Diencephalon (tissue), 1 donor: ENCODE results near the gene GRIN3B. TPM values are rescaled to one million over a fixed set of nuclear protein-coding genes. Genes with fewer than 3 reads are reported as not detected.

ENCODE experiments used
- small RNA-seq: library from RNA; depleted of rRNA; stranded (forward); fragments of <200 nt; gene quantifications from one replicate; pipeline ENCODE3, GENCODE V24; 2014
- total RNA-seq: library from RNA; depleted of rRNA; stranded (reverse); fragments of >200 nt; gene quantifications from one replicate; pipeline ENCODE4 v1.2.3, GENCODE V29; 2014

GRIN3B gene
- 0.69 TPM for total RNA-seq

GRCh38 chr19:1000095-1000494 is at the start of gene GRIN3B:
Gene GRIN3B, plus strand, starts transcription at chr19:1000419. Its CDS starts 19 bp downstream, at chr19:1000438.

DNA sequence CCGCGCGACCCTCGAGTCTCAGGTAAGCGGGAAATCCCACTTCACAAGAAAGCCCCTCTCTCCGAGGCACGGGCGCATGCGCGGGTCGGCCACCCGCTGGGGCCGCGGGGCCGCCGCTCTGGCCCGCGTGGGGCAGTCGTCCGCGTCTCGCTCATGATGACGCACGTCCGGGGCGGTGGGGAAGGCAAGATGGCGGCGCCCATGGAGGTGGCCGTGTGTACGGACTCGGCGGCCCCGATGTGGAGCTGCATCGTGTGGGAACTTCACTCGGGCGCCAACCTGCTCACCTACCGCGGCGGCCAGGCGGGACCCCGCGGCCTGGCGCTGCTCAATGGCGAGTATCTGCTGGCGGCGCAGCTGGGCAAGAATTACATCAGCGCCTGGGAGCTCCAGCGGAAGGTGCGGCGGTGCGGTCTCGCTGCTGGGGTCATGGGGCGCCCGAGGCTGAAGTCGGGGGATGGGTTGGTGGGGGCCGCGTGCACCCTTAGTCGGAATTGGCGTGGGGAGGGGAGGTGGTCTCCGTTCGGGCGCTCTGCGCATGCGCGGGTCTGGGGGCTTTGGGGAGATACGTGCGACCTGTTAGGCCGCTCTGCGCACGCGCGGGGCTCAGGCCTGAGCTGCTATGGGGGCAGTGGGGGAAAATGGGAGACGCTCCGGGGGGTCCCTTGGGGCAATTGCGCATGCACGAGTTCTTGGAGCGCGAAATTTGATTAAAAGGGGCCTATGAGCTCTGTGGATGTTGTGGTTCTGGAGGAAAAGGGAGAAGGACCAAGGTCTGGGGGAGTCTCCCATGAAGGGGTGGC is 15.9 kb upstream of the GRIN3B start, which contains the start of gene WDR18:
Gene WDR18, plus strand, starts transcription at position 181 of the 803 bp plus-strand sequence. Its CDS starts 9 bp downstream, at position 190.

DNA sequence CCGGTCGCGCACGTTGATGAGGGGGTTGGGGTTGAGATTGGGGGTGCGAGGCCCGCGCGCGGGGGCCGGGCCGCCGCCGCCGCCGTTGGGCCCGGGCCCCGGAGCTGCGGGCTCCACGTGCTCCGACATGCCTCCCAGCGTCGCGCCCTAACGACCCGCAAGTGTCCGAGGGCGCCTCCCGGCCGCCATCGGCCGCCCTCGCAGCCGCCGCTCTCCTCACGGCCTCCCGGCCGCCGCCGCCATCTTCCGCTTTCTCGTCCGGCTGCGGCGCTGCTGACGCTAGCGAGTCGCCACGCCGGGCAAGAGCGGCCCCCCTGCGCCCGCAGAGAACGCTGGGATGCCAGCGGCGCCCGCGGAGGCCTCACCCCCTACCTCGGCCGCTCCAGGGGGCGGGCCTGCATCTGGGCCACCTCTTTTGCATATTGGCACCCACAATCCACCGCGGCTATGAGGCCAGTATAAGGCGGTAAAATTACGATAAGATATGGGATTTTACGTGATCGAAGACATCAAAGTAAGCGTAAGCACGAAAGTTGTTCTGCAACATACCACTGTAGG is 20.7 kb downstream of the GRIN3B start, which contains the start of gene TMEM259:
Gene TMEM259, minus strand, starts transcription at position 256 of the 558 bp plus-strand sequence. Its CDS starts 127 bp downstream, at position 129.

DNA sequence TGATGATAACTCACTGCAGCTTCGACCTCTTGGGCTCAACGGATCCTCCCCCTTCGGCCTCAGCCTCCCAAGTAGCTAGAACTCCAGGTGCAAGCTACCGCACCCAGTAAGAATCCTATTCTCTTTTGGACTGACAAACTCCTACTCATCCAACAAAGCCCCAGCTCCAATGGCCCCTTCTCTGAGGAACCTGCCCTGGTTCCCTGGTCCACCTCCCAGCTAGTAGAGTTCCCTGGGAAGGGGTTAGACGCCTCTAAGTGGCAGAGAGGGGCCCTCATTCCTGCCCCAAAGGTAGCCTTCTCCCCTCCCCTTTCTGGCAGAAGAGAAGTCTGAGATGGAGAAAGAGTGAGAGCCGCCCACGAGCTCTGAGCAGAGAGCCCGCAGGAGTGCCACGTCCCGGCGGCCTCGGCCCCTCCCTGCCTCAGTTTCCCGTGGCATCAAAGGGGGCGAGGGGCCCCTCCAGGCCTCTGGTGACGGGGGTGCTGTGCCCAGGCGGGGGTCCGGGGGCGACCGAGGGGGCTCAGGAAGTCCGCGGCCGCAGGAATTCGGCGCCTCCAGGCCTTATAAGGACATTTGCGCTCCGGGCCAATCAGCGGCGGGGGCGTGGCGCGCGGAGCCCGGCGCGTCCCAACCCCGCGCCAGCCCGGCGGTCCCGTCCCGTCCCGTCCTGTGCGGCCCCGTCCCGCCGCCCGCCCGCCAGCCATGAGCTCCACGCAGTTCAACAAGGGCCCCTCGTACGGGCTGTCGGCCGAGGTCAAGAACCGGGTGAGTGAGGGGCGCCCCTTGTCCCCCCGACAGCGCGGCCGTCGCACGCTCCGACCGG is 26.0 kb downstream of the GRIN3B start, which contains the start of gene CNN2:
Gene CNN2, plus strand, starts transcription at position 649 of the 823 bp plus-strand sequence. Its CDS starts 54 bp downstream, at position 703.

DNA sequence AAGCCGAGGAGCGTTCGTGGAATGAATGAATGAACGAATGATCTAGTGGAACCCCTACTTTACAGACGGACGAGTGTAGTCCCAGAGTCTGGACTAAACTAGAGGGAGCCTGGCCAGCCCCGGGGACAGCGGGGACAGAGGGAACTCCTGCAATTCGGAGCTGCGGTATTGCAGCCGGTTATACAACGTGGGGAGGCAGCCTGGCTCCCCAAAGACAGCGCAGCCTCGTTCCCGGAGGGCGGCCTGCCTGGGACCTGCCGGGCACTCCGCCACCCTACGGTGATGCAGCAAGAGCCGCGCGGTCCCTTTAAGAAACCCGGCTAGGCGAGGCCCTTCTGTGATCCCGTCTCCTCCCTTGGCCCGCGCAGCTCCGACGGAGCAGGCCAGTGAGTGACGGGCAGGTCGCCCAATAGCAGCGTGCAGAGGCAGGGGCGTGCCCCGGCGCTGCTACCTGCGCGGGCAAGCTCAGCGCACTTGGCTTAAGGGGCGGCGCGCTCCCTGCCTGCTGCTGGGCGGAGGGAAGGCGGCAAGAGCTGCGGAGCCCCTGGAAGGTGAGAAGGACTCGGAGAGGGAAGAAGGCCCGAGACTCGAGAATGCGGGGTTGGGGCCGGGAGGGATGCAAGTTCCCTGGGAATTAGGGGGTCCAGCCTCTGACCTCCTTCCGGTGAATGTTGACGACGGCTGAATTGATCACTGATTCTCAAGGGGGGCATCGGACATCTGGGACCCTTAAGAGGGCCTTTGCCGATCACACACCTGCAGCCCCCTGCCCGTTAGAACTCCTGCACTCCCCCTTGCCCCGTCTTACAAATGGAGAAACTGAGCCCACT is 39.6 kb downstream of the GRIN3B start, which contains the start of gene ABCA7:
Gene ABCA7, plus strand, starts transcription at position 462 of the 830 bp plus-strand sequence. CDS start 1,255 bp downstream, outside the sequence.

Small RNAs within 50 kb of the gene (small RNA-seq; reads per million reads assigned to genes)
- 0.18 reads per million for gene RNU6-2

Other genes with a start within 250 kb of the GRIN3B start
- gene MISP, start 249.3 kb upstream of the GRIN3B start, total RNA-seq: 0.23 TPM
- gene PTBP1, start 203.0 kb upstream of the GRIN3B start, total RNA-seq: 35.5 TPM
- 125 TPM for gene PLPPR3, start 178.5 kb upstream of the GRIN3B start, total RNA-seq
- gene AZU1, start 172.6 kb upstream of the GRIN3B start, total RNA-seq: 0.46 TPM
- gene PRTN3, start 159.4 kb upstream of the GRIN3B start, total RNA-seq: 1.8 TPM
- 0.69 TPM for gene ELANE, start 148.1 kb upstream of the GRIN3B start, total RNA-seq
- gene CFD, start 140.8 kb upstream of the GRIN3B start, total RNA-seq: 1.6 TPM
- gene MED16, start 107.2 kb upstream of the GRIN3B start, total RNA-seq: 27.5 TPM
- gene RNU6-9, start 106.9 kb upstream of the GRIN3B start, total RNA-seq: not detected
- gene R3HDM4, start 87.2 kb upstream of the GRIN3B start, total RNA-seq: 40.1 TPM
- gene KISS1R, start 83.1 kb upstream of the GRIN3B start, total RNA-seq: 2.3 TPM
- gene ARID3A, start 74.4 kb upstream of the GRIN3B start, total RNA-seq: 7.6 TPM
- gene WDR18, start 16.1 kb upstream of the GRIN3B start, total RNA-seq: 33.7 TPM
- 40.8 TPM for gene TMEM259, start 20.7 kb downstream of the GRIN3B start, total RNA-seq
- not detected for gene RNU6-2, start 21.1 kb downstream of the GRIN3B start, total RNA-seq
- gene CNN2, start 26.2 kb downstream of the GRIN3B start, total RNA-seq: 18.2 TPM
- gene ABCA7, start 39.7 kb downstream of the GRIN3B start, total RNA-seq: 11.8 TPM
- gene ARHGAP45, start 66.7 kb downstream of the GRIN3B start, total RNA-seq: 2.5 TPM
- gene POLR2E, start 95.0 kb downstream of the GRIN3B start, total RNA-seq: 55.4 TPM
- gene GPX4, start 103.6 kb downstream of the GRIN3B start, total RNA-seq: 187 TPM
- 4.4 TPM for gene SBNO2, start 173.8 kb downstream of the GRIN3B start, total RNA-seq
- gene STK11, start 205.4 kb downstream of the GRIN3B start, total RNA-seq: 45.7 TPM
- 12.9 TPM for gene CBARP, start 237.6 kb downstream of the GRIN3B start, total RNA-seq
- 18.5 TPM for gene ATP5F1D, start 241.3 kb downstream of the GRIN3B start, total RNA-seq
- 14.1 TPM for gene MIDN, start 248.2 kb downstream of the GRIN3B start, total RNA-seq